Measurements from ENCODE around the gene WNT6. TPM values are rescaled to one million over a fixed set of nuclear protein-coding genes. Genes with fewer than 3 reads are reported as not detected.

WNT6 gene
- total and polyA plus RNA-seq, 10 of the 15 experiments (the other 5 are each of a cell fraction or from before 2014, with no cell fraction given), result 0.11 to 0.44 (median 0.22) TPM; not detected in 5

DNA sequence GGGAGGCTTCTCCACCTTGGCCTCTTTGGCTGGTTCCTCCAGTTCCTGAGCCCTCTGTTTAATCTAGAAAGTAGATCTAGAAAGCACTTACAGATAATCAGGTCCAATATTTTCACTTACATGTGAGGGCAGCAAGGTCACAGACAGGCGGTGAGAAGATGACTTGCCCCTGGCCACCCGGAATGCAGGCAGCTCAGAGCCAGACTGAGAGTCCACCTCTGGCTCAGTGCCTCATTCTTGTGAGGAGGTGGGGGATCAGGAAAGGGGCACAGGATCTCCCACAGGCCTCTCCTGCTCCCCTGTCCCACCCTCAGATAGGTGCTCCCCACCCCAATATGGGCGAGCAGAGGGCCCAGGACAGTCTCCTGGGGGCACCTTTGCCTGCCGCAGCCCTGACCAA is 5.8 kb downstream of the WNT6 start (continued):
- TF ChIP-seq, protein P1, sequence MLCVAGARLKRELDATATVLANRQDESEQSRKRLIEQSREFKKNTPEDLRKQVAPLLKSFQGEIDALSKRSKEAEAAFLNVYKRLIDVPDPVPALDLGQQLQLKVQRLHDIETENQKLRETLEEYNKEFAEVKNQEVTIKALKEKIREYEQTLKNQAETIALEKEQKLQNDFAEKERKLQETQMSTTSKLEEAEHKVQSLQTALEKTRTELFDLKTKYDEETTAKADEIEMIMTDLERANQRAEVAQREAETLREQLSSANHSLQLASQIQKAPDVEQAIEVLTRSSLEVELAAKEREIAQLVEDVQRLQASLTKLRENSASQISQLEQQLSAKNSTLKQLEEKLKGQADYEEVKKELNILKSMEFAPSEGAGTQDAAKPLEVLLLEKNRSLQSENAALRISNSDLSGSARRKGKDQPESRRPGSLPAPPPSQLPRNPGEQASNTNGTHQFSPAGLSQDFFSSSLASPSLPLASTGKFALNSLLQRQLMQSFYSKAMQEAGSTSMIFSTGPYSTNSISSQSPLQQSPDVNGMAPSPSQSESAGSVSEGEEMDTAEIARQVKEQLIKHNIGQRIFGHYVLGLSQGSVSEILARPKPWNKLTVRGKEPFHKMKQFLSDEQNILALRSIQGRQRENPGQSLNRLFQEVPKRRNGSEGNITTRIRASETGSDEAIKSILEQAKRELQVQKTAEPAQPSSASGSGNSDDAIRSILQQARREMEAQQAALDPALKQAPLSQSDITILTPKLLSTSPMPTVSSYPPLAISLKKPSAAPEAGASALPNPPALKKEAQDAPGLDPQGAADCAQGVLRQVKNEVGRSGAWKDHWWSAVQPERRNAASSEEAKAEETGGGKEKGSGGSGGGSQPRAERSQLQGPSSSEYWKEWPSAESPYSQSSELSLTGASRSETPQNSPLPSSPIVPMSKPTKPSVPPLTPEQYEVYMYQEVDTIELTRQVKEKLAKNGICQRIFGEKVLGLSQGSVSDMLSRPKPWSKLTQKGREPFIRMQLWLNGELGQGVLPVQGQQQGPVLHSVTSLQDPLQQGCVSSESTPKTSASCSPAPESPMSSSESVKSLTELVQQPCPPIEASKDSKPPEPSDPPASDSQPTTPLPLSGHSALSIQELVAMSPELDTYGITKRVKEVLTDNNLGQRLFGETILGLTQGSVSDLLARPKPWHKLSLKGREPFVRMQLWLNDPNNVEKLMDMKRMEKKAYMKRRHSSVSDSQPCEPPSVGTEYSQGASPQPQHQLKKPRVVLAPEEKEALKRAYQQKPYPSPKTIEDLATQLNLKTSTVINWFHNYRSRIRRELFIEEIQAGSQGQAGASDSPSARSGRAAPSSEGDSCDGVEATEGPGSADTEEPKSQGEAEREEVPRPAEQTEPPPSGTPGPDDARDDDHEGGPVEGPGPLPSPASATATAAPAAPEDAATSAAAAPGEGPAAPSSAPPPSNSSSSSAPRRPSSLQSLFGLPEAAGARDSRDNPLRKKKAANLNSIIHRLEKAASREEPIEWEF (IDR thresholded peaks at IDR 0.05; ENCODE audit: insufficient replicate concordance, low read depth, low read length), result no peak
- no peak for TF ChIP-seq POLR2A (IDR thresholded peaks at IDR 0.05; ENCODE audit: low read depth, low read length)

DNA sequence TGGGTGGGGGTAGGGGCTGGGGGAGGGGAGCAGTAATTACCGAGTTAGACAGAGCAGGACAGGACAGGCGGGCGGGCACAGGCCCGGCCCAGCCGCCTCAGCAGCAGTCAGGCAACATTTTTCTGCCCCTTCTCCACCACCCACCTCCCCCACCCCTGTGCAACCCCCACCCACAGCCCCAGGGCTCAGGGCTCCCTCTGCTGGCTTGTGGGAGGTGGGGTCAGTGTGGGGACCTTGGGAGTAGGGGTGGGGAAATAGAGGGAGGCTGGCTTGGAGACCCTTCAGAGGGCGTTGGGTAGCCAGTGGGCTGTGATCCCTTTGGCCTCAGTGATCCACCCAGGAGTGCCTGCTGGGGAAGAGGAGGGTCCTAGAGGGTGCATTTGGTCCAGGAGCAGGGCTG is 6.4 kb downstream of the WNT6 start:
- no TSS peak for BruUV-seq (replicated peaks)
- FAIRE-seq, result no peak
- ChIA-PET RAD21 (ENCODE audit: unreplicated experiment) (no interaction called here), SMC1A (ENCODE audit: uncharacterized antibody, unreplicated experiment) (interaction anchor here (1.1 kb wide), 1 partner anchor 32 kb away, joined by 3 read pairs; no protein-coding TSS in a partner anchor), CTCF (interaction anchor here (1.0 to 3.5 kb wide), 2 partner anchors 11 to 32 kb away, joined by 4 to 13 read pairs; no protein-coding TSS in a partner anchor), POLR2A (no interaction called here)
- in situ Hi-C loops (cut with MboI), result no loop called here
- H3K4me3 ChIP-seq, result no peak overlapping the region
- WGBS (ENCODE audit: insufficient coverage, insufficient replicate concordance, low lambda C conversion rate, missing lambda C conversion rate), result 20% methylated on average over 3 of the region's 6 CpGs
- H3K9me3 ChIP-seq (replicated peaks; ENCODE audit: control insufficient read depth, insufficient read depth, low read length), result no peaks in the 10 kb centered on the region
- H3K79me2 ChIP-seq (ENCODE audit: control insufficient read depth, insufficient read depth, low read length), result no peaks in the 10 kb centered on the region
- no peak overlapping the region for H3K4me2 ChIP-seq (ENCODE audit: control insufficient read depth, insufficient read depth)
- intact Hi-C loops (cut with micrococcal nuclease; ENCODE audit: unreplicated experiment), result loop anchor here (5.0 kb wide), 1 partner anchor 36 kb away; no protein-coding TSS in a partner anchor
- H3K27ac ChIP-seq (ENCODE audit: control insufficient read depth, insufficient read depth), result no peak overlapping the region
- TF ChIP-seq, protein P2, sequence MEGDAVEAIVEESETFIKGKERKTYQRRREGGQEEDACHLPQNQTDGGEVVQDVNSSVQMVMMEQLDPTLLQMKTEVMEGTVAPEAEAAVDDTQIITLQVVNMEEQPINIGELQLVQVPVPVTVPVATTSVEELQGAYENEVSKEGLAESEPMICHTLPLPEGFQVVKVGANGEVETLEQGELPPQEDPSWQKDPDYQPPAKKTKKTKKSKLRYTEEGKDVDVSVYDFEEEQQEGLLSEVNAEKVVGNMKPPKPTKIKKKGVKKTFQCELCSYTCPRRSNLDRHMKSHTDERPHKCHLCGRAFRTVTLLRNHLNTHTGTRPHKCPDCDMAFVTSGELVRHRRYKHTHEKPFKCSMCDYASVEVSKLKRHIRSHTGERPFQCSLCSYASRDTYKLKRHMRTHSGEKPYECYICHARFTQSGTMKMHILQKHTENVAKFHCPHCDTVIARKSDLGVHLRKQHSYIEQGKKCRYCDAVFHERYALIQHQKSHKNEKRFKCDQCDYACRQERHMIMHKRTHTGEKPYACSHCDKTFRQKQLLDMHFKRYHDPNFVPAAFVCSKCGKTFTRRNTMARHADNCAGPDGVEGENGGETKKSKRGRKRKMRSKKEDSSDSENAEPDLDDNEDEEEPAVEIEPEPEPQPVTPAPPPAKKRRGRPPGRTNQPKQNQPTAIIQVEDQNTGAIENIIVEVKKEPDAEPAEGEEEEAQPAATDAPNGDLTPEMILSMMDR (IDR thresholded peaks at IDR 0.05 in 2 of 3, conservative IDR thresholded peaks at IDR 0.05 in 1 of 3; ENCODE audit: control insufficient read depth in 2 of 3, extremely low read depth in 1 of 3, insufficient read depth in 1 of 3, low read depth in 3 of 3, low read length in 3 of 3), result 0 out of 6 replicates have a peak, but pooled peaks of 1 of the 3 experiments have one; percentile 13
- TF ChIP-seq, protein P3, sequence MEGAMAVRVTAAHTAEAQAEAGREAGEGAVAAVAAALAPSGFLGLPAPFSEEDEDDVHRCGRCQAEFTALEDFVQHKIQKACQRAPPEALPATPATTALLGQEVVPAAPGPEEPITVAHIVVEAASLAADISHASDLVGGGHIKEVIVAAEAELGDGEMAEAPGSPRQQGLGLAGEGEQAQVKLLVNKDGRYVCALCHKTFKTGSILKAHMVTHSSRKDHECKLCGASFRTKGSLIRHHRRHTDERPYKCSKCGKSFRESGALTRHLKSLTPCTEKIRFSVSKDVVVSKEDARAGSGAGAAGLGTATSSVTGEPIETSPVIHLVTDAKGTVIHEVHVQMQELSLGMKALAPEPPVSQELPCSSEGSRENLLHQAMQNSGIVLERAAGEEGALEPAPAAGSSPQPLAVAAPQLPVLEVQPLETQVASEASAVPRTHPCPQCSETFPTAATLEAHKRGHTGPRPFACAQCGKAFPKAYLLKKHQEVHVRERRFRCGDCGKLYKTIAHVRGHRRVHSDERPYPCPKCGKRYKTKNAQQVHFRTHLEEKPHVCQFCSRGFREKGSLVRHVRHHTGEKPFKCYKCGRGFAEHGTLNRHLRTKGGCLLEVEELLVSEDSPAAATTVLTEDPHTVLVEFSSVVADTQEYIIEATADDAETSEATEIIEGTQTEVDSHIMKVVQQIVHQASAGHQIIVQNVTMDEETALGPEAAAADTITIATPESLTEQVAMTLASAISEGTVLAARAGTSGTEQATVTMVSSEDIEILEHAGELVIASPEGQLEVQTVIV (IDR thresholded peaks at IDR 0.05; ENCODE audit: borderline replicate concordance, partially characterized antibody), result no peak
- no peak overlapping the region for H3K9ac ChIP-seq (ENCODE audit: control insufficient read depth, insufficient read depth, low read length)
- no peak overlapping the region for H2AFZ ChIP-seq (ENCODE audit: control insufficient read depth, low read depth, low read length)
- H3K27me3 ChIP-seq (replicated peaks in 1 of 2; ENCODE audit: control insufficient read depth in 2 of 2, insufficient read depth in 2 of 2, low read length in 1 of 2), result peaks cover 4 to 9% of the 10 kb centered on the region in 2 experiments
- no peak for ATAC-seq
- no peaks in the 10 kb centered on the region for H4K20me1 ChIP-seq (ENCODE audit: control insufficient read depth, insufficient read depth)
- H3K4me1 ChIP-seq (ENCODE audit: control insufficient read depth, insufficient read depth, low read length), result peaks cover 8% of the 10 kb centered on the region
- H3K36me3 ChIP-seq (ENCODE audit: control insufficient read depth in 2 of 2, insufficient read depth in 2 of 2, low read length in 1 of 2), result no peaks in the 10 kb centered on the region
- DNase-seq (ENCODE audit: low read depth, low spot score), result no peak
